K562 (cell line): ENCODE measurements around the gene NR1H3. TPM values are rescaled to one million over a fixed set of nuclear protein-coding genes. Genes with fewer than 3 reads are reported as not detected.

Source experiments
- ARID1B ChIP-seq: fragments of 450-650 bp; IDR thresholded peaks from 2 replicates; pipeline ENCODE4 v1.6.1; 2016; ENCODE audit warnings: antibody characterized with exemption, mild to moderate bottlenecking, inconsistent platforms
- CBFA2T3 ChIP-seq: fragments of 450-650 bp; IDR thresholded peaks from 2 replicates; pipeline ENCODE4 v1.6.1; 2017
- CREM ChIP-seq: IDR thresholded peaks from 2 replicates; pipeline ENCODE4 v1.6.1; 2014; ENCODE audit warnings: antibody characterized with exemption, low read depth
- CXXC5 ChIP-seq: fragments of 250-450 bp; sonication (Bioruptor Pico); IDR thresholded peaks from 2 replicates; pipeline ENCODE4 v1.8.0; 2022; ENCODE audit warnings: inconsistent platforms, mild to moderate bottlenecking, moderate library complexity
- GTF3C2 ChIP-seq: IDR thresholded peaks from 3 replicates; pipeline ENCODE4 v1.6.1; 2011; ENCODE audit warnings: borderline replicate concordance, mild to moderate bottlenecking, moderate library complexity; ENCODE audit not compliant: insufficient read length; ENCODE audit errors: extremely low read depth
- HES1 ChIP-seq: fragments of 450-650 bp; IDR thresholded peaks from 2 replicates; pipeline ENCODE4 v1.6.1; 2016; ENCODE audit warnings: low read depth, mild to moderate bottlenecking, moderate library complexity
- KLF16 ChIP-seq: IDR thresholded peaks from 2 replicates; pipeline ENCODE4 v1.6.1; 2016; ENCODE audit warnings: antibody characterized with exemption
- MTA2 ChIP-seq: fragments of 450-650 bp; IDR thresholded peaks from 2 replicates; pipeline ENCODE4 v1.6.1; 2016; ENCODE audit warnings: low read depth
- NCOR1 ChIP-seq: fragments of 450-650 bp; IDR thresholded peaks from 2 replicates; pipeline ENCODE4 v1.6.1; 2016; ENCODE audit warnings: mild to moderate bottlenecking, moderate library complexity
- PML ChIP-seq: IDR thresholded peaks from 2 replicates; pipeline ENCODE4 v1.6.1; 2012; ENCODE audit warnings: low read length, inconsistent platforms
- SOX6 ChIP-seq: fragments of 450-650 bp; IDR thresholded peaks from 2 replicates; pipeline ENCODE4 v1.6.1; 2014; ENCODE audit warnings: mild to moderate bottlenecking
- STAT5A ChIP-seq: IDR thresholded peaks from 2 replicates; pipeline ENCODE4 v1.6.1; 2012; ENCODE audit warnings: low read length, inconsistent platforms, borderline replicate concordance
- TAL1 ChIP-seq: fragments of 450-650 bp; IDR thresholded peaks from 2 replicates; pipeline ENCODE4 v1.6.1; 2016; ENCODE audit warnings: mild to moderate bottlenecking
- ZEB2 ChIP-seq: fragments of 450-650 bp; IDR thresholded peaks from 2 replicates; pipeline ENCODE4 v1.6.1; 2016
- ZFP91 ChIP-seq: sonication (generic); formaldehyde crosslinking; IDR thresholded peaks from 2 replicates; pipeline ENCODE4 v1.8.0; 2022; ENCODE audit warnings: mild to moderate bottlenecking, missing genetic modification reagents
- ZNF175 ChIP-seq: fragments of 200-800 bp; sonication (Bioruptor generic); IDR thresholded peaks from 2 replicates; pipeline ENCODE4 v1.6.1; 2016; ENCODE audit warnings: low read depth, mild to moderate bottlenecking, missing genetic modification characterization, missing compliant biosample characterization
- ZNF197 ChIP-seq: fragments of 200-800 bp; sonication (Bioruptor generic); IDR thresholded peaks from 2 replicates; pipeline ENCODE4 v1.6.1; 2016; ENCODE audit warnings: low read depth, missing genetic modification characterization, missing compliant biosample characterization
- ZNF23 ChIP-seq: fragments of 250-450 bp; sonication (Bioruptor Pico); IDR thresholded peaks from 2 replicates; pipeline ENCODE4 v1.4.0; 2020; ENCODE audit warnings: mild to moderate bottlenecking
- ZNF609 ChIP-seq: sonication (generic); formaldehyde crosslinking; IDR thresholded peaks from 2 replicates; pipeline ENCODE4 v1.8.1; 2023; ENCODE audit warnings: missing genetic modification reagents, mild to moderate bottlenecking, borderline replicate concordance
- polyA plus RNA-seq, 8 experiments: library from polyadenylated mRNA; depleted of rRNA in 4 of 8; stranded (reverse) in 5 of 8; unstranded in 3 of 8; fragments of >200 nt; fragmentation: Nextera tagmentation in 2 of 8; fragmentation: Illumina TruSeq in 1 of 8; extraction: Ambion mirVana in 2 of 8; extraction: Trizol in 1 of 8; gene quantifications; 2 replicates each; pipeline versions ENCODE4 v1.2.1 to v1.2.3, GENCODE V29; 2011 to 2014; ENCODE audit warnings: inconsistent platforms in 1 of 8, missing spikeins in 1 of 8
- total RNA-seq, 7 experiments: library from RNA; depleted of rRNA in 6 of 7; stranded (reverse); fragments of >200 nt in 6 of 7; fragmentation: Illumina TruSeq in 2 of 7; extraction: Trizol in 2 of 7; gene quantifications; 2 replicates each; pipeline versions ENCODE4 v1.2.1 to v1.2.3, GENCODE V29; 2011 to 2021; ENCODE audit warnings: low replicate concordance in 1 of 7

NR1H3 gene
- total and polyA plus RNA-seq, 9 of the 15 experiments (the other 6 are each of a cell fraction or from before 2014, with no cell fraction given): 8.2 to 26.0 (median 11.9) TPM

- TF ChIP-seq ZNF197 (CRISPR knock-in tag) (0 out of 2 replicates have a peak, but pooled peaks have one; percentile 16), KLF16 (peak; percentile 52; the same call in 1 of the 2 replicates), CREM (peak; percentile 17; the same call in 1 of the 2 replicates), CXXC5 (CRISPR knock-in tag) (0 out of 2 replicates have a peak, but pooled peaks have one; percentile 29), SOX6 (peak; percentile 66), ZFP91 (CRISPR knock-in tag) (no peak), GTF3C2 (no peak), HES1 (0 out of 2 replicates have a peak, but pooled peaks have one; percentile 40), ZNF609 (CRISPR knock-in tag) (no peak), MTA2 (peak; percentile 45; the same call in 1 of the 2 replicates), PML (peak; percentile 46; the same call in 1 of the 2 replicates), ZNF175 (0 out of 2 replicates have a peak, but pooled peaks have one; percentile 28), TAL1 (peak; percentile 75), ZEB2 (peak; percentile 74; the same call in 1 of the 2 replicates), CBFA2T3 (peak; percentile 73), NCOR1 (peak; percentile 26; the same call in 1 of the 2 replicates), STAT5A (peak; percentile 41; the same call in 1 of the 2 replicates), ARID1B (peak; percentile 68), ZNF23 (CRISPR knock-in tag) (no peak)
These were observed 19.1 kb downstream of the NR1H3 start (continued) for GRCh38 chr11:47276923-47277322.
